Measurements from ENCODE around the gene ATP8B4.
"Not testable (repeated sequence)": the region's sequence is repeated elsewhere in the genome, so short reads cannot be mapped to it uniquely, and the experiment has no call there.

The ATP8B4 gene

GRCh38 chr15:50003786-50004334 is 115.2 kb downstream of the ATP8B4 start:
- DNase-seq: peak; percentile 59 to 70

- no peak for DNase-seq
These were observed 127.4 kb downstream of the ATP8B4 start for GRCh38 chr15:49991587-49991986.

GRCh38 chr15:49990835-49991545 is 128.0 kb downstream of the ATP8B4 start:
- no peak for DNase-seq

- no peak for DNase-seq
These were observed 129.5 kb downstream of the ATP8B4 start for GRCh38 chr15:49989498-49989897.

- DNase-seq: no peak
These were observed 130.3 kb downstream of the ATP8B4 start for GRCh38 chr15:49988766-49989165.

GRCh38 chr15:49987896-49988295 is 131.1 kb downstream of the ATP8B4 start:
- DNase-seq: no peak

- DNase-seq: no peak
These were observed 131.7 kb downstream of the ATP8B4 start for GRCh38 chr15:49987198-49987785.

GRCh38 chr15:49986326-49986725 is 132.7 kb downstream of the ATP8B4 start:
- DNase-seq: no peak

- DNase-seq: no peak
These were observed 133.6 kb downstream of the ATP8B4 start for GRCh38 chr15:49985463-49985862.

- no peak for DNase-seq
These were observed 134.6 kb downstream of the ATP8B4 start for GRCh38 chr15:49984436-49984835.

- no peak for DNase-seq
These were observed 136.4 kb downstream of the ATP8B4 start for GRCh38 chr15:49982584-49982983.

- no peak for DNase-seq
These were observed 139.2 kb downstream of the ATP8B4 start for GRCh38 chr15:49979705-49980382.

GRCh38 chr15:49978121-49978520 is 140.9 kb downstream of the ATP8B4 start:
- DNase-seq: no peak

- DNase-seq: no peak
These were observed 141.7 kb downstream of the ATP8B4 start for GRCh38 chr15:49977306-49977705.

- no peak for DNase-seq
These were observed 154.5 kb downstream of the ATP8B4 start for GRCh38 chr15:49964551-49964950.

GRCh38 chr15:49964061-49964460 is 155.0 kb downstream of the ATP8B4 start:
- no peak for DNase-seq

GRCh38 chr15:49963033-49963772 is 155.8 kb downstream of the ATP8B4 start:
- DNase-seq: not testable (repeated sequence)

- DNase-seq: no peak
These were observed 156.9 kb downstream of the ATP8B4 start for GRCh38 chr15:49962044-49962602.

GRCh38 chr15:49953421-49953820 is 165.6 kb downstream of the ATP8B4 start:
- no peak for DNase-seq

GRCh38 chr15:49946681-49947080 is 172.4 kb downstream of the ATP8B4 start:
- no peak for DNase-seq

GRCh38 chr15:49934487-49934886 is 184.5 kb downstream of the ATP8B4 start:
- DNase-seq: no peak

- no peak for DNase-seq
These were observed 191.7 kb downstream of the ATP8B4 start for GRCh38 chr15:49927189-49927861.
